GM10248 (cell line): ENCODE data around the gene NKAPL.

Experiments used
- CTCF ChIA-PET: fragments of 300-600 bp; sonication (Branson Sonifier 250); formaldehyde crosslinking; extraction: SDS; loops from one replicate; lab custom pipeline; 2021; ENCODE audit warnings: antibody characterized with exemption; lab: Yijun Ruan, JAX
- POLR2A ChIA-PET: fragments of 350-650 bp; sonication (Branson Sonifier 250); formaldehyde crosslinking; extraction: SDS; loops from one replicate; lab custom pipeline; 2020; ENCODE audit warnings: antibody characterized with exemption; lab: Yijun Ruan, JAX
- DNase-seq: peaks from one replicate; pipeline ENCODE4 v3.0.0; 2012; ENCODE audit errors: extremely low spot score
- CTCF ChIP-seq: IDR thresholded peaks from 2 replicates; pipeline ENCODE4 v1.5.1; 2012; ENCODE audit warnings: mild to moderate bottlenecking, low read depth; ENCODE audit errors: extremely low read depth, missing control alignments, control extremely low read depth

The NKAPL gene

GRCh38 chr6:28225056-28225834, 33.9 kb upstream of the NKAPL start, which contains the start of gene ZSCAN9:
Gene ZSCAN9, plus strand, starts transcription at chr6:28225275. Its CDS starts 1,810 bp downstream, at chr6:28227085.
- ChIA-PET POLR2A (interaction anchor here (1.0 kb wide), 1 partner anchor 42 kb away, joined by 3 read pairs; the partner anchor contains the start of gene ZSCAN26), CTCF (no interaction called here)
- TF ChIP-seq CTCF = no peak
- DNase-seq = peak; percentile 80

GRCh38 chr6:28226460-28226859, 32.6 kb upstream of the NKAPL start:
- ChIA-PET POLR2A (no interaction called here), CTCF (interaction anchor here (2.2 kb wide), 1 partner anchor 130 kb away, joined by 11 read pairs; no protein-coding TSS in a partner anchor)
- DNase-seq = no peak
- no peak for TF ChIP-seq CTCF

- CTCF ChIA-PET = interaction anchor here (1.0 to 1.7 kb wide), 4 partner anchors 11 to 15 kb away, joined by 3 to 5 read pairs (median 4); no protein-coding TSS in a partner anchor
- POLR2A ChIA-PET = no interaction called here
- TF ChIP-seq CTCF = no peak
- DNase-seq = no peak
Measured at GRCh38 chr6:28232785-28233184, 26.3 kb upstream of the NKAPL start.

GRCh38 chr6:28235912-28236452, 23.1 kb upstream of the NKAPL start:
- no peak for DNase-seq
- ChIA-PET CTCF (no interaction called here), POLR2A (no interaction called here)
- TF ChIP-seq CTCF = no peak

- POLR2A ChIA-PET = no interaction called here
- CTCF ChIA-PET = no interaction called here
- no peak for TF ChIP-seq CTCF
- DNase-seq = no peak
Measured at GRCh38 chr6:28239636-28240035, 19.5 kb upstream of the NKAPL start.

GRCh38 chr6:28240471-28240870, 18.6 kb upstream of the NKAPL start:
- CTCF ChIA-PET = no interaction called here
- no peak for DNase-seq
- POLR2A ChIA-PET = no interaction called here
- TF ChIP-seq CTCF = no peak
